GM12801 (cell line): Measurements from ENCODE around the gene PHF5A.

Experiments
- TF ChIP-seq, protein P1 (sequence below): IDR thresholded peaks from one replicate; pipeline ENCODE4 v1.5.1; 2011; ENCODE audit warnings: control low read depth; ENCODE audit not compliant: insufficient read length; ENCODE audit errors: extremely low read depth

Gene PHF5A

DNA sequence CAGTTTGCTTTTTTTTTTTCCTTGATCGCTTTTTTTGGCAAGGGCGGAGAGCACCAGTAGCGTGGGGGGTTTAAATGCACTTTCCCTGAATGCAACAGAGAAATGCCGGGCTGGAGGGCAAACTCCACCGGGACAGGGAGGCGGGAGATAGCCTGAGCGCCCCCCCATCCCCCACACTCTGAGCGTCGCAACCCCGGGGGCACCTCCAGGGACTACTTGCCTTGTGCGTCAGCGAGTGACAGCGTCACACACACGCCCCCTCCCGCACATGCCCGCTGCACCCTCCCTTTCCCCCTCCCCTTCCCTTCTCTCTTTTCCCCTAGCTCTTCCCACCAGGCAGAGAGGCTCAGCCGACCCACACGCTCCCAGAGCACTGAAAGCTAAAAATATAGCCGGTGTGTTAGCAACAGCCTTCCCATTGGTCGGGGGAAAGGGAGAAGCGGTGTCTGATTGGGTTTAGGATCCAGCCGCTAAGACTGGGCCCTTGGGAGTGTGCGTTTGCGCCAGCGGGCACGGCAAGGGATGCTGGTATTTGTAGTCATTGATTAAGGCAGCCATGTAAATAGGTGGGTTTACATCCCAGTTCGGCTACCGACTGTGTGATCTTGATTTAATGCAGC, 20.2 kb downstream of the PHF5A start:
- TF ChIP-seq, protein P1, sequence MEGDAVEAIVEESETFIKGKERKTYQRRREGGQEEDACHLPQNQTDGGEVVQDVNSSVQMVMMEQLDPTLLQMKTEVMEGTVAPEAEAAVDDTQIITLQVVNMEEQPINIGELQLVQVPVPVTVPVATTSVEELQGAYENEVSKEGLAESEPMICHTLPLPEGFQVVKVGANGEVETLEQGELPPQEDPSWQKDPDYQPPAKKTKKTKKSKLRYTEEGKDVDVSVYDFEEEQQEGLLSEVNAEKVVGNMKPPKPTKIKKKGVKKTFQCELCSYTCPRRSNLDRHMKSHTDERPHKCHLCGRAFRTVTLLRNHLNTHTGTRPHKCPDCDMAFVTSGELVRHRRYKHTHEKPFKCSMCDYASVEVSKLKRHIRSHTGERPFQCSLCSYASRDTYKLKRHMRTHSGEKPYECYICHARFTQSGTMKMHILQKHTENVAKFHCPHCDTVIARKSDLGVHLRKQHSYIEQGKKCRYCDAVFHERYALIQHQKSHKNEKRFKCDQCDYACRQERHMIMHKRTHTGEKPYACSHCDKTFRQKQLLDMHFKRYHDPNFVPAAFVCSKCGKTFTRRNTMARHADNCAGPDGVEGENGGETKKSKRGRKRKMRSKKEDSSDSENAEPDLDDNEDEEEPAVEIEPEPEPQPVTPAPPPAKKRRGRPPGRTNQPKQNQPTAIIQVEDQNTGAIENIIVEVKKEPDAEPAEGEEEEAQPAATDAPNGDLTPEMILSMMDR, result no peak

DNA sequence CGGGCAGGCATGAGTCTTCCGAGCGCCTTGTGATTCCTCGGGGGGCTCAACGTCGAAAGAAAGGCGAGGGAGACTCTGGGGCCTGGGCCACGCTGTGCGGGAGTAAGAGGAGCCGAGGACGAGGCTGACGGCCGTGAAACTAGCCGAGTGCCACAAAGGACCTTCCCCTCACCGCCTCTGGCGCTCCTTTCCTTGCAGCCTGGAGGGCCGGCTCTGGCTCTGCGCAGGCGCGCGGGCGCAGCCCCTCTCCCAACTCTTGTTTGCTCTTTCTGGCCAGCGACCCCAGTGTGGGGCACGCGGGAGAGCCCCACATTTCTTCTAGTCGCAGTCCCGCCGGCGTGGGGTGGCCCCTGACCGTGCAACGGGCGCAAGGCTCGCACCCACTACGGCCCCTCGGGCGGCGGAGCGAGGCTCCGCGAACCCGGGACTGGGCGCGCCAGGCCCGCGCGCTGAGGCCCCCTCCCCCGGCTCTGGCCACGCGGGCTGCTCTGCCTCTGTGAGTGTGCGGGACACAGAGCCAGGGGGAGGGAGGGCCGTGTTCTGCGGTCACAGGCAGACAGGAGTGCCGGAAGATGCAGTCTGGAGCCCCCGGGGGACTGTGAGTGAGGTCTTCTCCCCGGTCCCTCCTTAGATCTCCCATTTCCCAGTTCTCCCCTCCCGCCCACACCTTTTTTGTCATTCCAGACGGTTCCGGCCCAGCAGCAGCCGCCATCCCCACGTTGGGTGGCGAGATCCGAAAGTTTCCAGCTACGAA, 20.9 kb downstream of the PHF5A start:
- TF ChIP-seq, protein P1, result no peak

DNA sequence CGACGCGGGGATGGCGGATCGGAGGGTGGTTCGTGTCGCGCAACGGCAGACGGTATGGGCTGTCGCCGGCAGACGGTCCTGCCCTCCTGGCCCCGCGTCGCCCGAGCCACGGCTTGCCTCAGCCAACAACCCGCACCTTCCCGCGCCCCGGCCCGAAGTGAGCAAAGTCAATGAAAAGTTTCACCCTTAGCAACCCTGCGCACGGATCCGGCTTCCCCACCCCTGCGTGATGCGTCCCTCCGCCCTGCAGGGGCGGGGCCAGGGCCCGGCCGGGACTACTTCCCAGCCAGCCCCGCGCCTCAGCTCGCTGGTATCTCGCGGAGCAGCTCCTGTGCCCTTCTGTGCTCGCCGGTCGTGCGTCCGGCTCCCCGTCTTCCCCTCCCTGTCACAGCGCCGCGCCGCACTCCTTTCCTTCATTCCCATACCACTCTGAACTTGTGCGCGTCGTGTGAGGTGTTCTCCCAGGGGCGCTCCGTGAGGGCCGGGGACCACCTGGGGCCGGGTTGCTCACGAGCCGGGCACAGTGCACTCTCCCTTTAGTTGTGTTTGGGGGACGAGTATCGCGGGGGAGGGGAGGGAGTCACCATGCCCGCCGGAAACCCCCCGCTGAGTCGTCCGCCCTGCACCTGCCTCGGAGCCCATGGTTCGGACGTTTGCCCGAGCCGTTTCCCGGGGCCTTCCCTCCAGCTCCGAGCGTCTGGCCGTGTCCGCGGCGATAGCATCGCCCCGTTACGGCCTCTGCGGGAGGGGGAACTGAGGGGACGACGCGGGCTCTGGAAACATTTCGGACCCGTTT, 21.7 kb downstream of the PHF5A start, which contains the start of gene TOB2:
Gene TOB2, minus strand, starts transcription at position 163 of the 796 bp plus-strand sequence. CDS start 9,456 bp downstream, outside the sequence.
- TF ChIP-seq, protein P1, result no peak

DNA sequence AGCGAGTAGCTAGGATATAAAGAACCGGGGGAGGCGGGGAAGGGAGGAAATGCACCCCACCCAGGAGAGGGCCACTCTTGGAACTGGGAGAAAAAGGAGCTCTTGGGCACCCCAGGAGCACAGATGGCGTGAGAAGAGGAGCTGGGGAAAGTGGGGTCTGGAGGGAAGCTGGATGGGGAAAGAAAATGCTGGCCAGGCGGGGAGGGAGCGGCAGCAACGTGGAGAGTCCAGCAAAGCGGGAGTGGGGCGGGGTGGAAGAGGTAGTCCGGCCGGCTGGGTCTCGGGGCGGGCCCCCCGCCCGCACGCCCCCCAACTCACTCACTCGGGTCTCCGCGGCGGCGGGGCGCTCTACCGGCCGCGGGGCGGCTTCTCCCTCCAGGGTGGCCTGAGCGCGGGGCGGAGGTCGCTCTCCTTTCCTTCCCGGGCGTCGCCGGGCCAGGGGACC, 22.4 kb downstream of the PHF5A start:
- TF ChIP-seq, protein P1, result no peak

DNA sequence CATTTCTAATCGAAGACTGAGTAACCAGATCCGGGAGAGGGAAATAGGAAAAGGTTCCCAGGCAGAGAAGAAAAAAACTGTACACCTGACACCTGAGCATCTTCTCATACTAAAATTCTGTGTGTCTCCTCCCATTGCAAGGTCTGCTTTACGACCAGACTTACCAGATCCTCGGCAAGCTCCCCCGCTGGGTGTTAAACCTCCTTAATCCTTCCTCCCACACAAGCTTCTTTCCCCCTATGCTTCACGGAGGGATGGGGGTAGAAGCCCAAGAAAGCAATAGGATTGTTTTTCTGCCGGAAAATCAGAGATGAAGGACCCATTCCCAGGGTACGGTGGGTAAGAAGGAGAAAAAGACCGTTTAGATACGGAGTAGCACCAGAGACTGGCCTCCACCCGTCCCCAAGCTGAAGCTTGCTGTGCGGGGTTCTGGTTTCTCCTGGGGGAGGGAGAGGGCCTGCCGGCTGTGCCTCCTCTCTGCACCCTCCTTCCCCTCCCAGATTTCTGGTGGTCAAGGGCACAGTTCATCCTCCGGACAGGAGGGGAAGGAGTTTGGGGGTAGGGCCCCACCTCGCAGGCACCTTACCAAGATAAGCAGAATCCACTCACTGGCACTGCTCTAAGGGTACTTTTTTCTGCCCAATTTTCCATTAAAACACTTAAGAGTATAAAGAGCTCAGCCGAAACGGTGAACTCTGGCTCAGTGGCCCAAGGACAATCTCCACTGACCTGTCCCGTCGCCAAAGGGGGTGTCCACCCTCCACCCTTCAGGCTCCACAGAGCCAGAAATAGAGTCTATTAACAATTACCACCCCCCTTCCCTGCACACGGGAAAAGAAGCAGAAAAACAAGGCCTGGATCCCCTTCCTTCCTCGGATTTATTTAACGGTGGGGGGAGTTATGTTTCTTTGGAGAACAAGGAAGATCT, 23.1 kb downstream of the PHF5A start:
- TF ChIP-seq, protein P1, result no peak

DNA sequence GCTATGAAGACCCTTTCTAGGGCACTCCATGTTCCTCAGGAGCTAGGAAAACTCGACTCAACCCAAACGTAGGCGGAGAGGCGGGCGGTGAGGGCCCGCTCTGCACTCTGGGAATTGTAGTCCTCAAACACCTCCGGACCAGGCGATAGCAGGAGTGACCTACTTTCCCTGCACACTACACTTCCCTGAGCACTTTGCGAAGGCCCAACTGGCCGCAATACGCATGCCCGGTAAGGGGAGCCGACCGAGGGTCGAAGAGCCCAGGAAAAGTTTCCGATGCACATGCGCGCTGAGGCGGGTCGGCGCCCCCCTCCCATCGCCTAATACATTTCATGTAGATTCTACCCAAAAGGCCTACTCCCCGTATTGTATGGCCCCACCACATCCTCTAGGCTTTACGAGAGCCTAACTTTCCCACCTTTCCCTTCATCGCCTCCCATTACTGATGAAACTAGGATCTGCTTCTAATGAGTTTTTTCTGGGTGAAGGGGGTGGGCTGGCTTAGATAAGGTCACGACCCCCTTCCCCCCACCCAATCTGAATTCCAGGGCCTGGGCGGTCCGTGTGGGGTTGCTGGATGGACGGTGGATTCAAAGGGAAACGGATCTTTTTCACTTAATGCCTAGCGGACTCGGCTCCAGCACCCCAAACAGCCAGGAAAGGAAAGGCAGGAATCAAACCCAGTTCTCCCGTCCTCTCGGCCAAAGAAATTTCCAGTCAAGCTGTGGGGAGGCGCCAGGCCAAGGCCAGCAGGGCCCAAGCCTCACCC, 23.9 kb downstream of the PHF5A start:
- TF ChIP-seq, protein P1, result no peak
